Kidney epithelial cell (primary cell): ENCODE measurements around the gene UCHL3. TPM values are rescaled to one million over a fixed set of nuclear protein-coding genes. Genes with fewer than 3 reads are reported as not detected.

Experiments used
- DNase-seq: peaks from one replicate; pipeline ENCODE4 v3.0.0-alpha.2; 2010; ENCODE audit warnings: low read depth
- H3K27me3 ChIP-seq: 2 replicates; pipeline ENCODE4 v1.6.0; 2011; ENCODE audit warnings: low read length; ENCODE audit not compliant: control insufficient read depth, insufficient read depth
- H3K36me3 ChIP-seq: 2 replicates; pipeline ENCODE4 v1.5.1; 2011; ENCODE audit warnings: low read length; ENCODE audit not compliant: control insufficient read depth, insufficient read depth
- H3K4me3 ChIP-seq: 2 replicates; pipeline ENCODE4 v1.5.1; 2011; ENCODE audit warnings: low read depth, mild to moderate bottlenecking, control low read depth, low read length
- total RNA-seq: library from RNA; depleted of rRNA; stranded (reverse); fragments of >200 nt; gene quantifications from 2 replicates; pipeline ENCODE4 v1.2.3, GENCODE V29; 2015
- TF ChIP-seq, protein P1 (sequence below): IDR thresholded peaks from 2 replicates; pipeline ENCODE4 v1.5.1; 2011; ENCODE audit warnings: mild to moderate bottlenecking, moderate library complexity, low read length, control low read depth, inconsistent platforms; ENCODE audit not compliant: insufficient read depth, poor library complexity, severe bottlenecking

The UCHL3 gene
- total RNA-seq, 1 donor from 2014 or later = 75.5 TPM

DNA sequence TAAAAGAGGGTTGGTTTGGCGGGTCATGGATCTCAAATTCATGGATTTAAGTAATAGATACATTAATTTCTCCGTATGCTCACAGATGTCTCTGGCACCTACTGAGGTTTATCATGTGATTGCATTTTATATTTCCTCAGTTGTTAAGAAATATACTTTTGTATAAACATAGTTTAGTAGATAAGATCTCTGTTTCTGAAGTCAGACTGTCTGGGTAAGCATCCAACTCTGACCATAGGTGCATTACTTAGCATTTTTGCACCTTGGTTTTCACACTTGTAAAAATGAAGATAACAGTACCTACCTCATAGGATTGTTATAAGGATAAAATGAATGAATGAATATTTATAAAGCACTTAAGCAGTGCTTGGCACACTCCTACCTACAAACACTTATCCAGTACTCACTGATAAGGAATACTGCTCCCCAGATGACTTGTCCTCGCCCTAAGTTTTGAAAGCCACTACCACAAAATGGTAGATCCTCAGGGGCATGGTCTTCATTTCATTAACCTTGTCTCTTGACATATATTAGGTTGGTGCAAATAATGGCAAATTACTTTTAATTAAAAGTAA is 38.5 kb upstream of the UCHL3 start:
- TF ChIP-seq, protein P1, sequence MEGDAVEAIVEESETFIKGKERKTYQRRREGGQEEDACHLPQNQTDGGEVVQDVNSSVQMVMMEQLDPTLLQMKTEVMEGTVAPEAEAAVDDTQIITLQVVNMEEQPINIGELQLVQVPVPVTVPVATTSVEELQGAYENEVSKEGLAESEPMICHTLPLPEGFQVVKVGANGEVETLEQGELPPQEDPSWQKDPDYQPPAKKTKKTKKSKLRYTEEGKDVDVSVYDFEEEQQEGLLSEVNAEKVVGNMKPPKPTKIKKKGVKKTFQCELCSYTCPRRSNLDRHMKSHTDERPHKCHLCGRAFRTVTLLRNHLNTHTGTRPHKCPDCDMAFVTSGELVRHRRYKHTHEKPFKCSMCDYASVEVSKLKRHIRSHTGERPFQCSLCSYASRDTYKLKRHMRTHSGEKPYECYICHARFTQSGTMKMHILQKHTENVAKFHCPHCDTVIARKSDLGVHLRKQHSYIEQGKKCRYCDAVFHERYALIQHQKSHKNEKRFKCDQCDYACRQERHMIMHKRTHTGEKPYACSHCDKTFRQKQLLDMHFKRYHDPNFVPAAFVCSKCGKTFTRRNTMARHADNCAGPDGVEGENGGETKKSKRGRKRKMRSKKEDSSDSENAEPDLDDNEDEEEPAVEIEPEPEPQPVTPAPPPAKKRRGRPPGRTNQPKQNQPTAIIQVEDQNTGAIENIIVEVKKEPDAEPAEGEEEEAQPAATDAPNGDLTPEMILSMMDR = no peak
- Histone ChIP-seq H3K36me3 (no peaks in the 10 kb centered on the region), H3K27me3 (no peaks in the 10 kb centered on the region), H3K4me3 (no peak overlapping the region)
- no peak for DNase-seq

DNA sequence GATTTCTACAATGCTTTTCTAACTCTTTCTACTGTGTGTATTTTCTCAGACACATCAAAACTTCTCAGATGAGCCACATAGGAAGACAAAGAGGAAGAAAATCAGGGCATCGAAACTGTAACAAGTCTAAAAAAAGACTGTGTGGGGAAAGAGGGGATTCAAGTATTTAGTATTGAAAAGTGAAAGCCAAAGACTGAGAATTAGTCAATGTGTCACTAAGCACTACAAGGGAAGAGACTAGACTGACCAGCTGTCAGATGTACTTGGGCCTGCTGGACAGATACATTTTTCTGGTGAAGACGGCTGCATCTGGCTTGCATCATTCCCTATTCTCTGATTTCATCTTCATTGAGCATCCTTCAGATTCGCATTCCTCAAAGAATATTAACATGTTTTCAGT is 37.3 kb upstream of the UCHL3 start:
- H3K4me3 ChIP-seq = no peak overlapping the region
- no peaks in the 10 kb centered on the region for H3K36me3 ChIP-seq
- no peak for DNase-seq
- TF ChIP-seq, protein P1 = no peak
- H3K27me3 ChIP-seq = no peaks in the 10 kb centered on the region

DNA sequence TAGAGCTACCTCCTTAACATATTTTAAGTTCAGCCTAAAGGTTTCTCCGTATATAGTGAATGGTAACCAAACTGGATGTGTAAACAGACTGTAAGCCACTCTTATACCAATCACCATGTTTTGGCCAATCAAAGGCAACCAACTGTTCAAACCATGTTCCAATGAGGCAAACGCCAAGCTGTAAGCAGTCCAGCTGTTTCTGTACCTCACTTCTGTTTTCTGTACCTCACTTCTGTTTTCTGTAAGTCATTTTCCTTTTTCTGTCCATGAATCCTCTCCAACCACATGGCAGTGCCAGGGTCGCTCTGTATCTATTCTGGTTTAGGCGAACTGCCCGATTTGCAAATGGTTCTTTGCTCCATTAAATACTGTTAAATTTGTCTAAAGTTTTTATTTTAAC is 36.3 kb upstream of the UCHL3 start:
- TF ChIP-seq, protein P1 = no peak
- Histone ChIP-seq H3K4me3 (no peak overlapping the region), H3K27me3 (no peaks in the 10 kb centered on the region), H3K36me3 (no peaks in the 10 kb centered on the region)
- DNase-seq = no peak

DNA sequence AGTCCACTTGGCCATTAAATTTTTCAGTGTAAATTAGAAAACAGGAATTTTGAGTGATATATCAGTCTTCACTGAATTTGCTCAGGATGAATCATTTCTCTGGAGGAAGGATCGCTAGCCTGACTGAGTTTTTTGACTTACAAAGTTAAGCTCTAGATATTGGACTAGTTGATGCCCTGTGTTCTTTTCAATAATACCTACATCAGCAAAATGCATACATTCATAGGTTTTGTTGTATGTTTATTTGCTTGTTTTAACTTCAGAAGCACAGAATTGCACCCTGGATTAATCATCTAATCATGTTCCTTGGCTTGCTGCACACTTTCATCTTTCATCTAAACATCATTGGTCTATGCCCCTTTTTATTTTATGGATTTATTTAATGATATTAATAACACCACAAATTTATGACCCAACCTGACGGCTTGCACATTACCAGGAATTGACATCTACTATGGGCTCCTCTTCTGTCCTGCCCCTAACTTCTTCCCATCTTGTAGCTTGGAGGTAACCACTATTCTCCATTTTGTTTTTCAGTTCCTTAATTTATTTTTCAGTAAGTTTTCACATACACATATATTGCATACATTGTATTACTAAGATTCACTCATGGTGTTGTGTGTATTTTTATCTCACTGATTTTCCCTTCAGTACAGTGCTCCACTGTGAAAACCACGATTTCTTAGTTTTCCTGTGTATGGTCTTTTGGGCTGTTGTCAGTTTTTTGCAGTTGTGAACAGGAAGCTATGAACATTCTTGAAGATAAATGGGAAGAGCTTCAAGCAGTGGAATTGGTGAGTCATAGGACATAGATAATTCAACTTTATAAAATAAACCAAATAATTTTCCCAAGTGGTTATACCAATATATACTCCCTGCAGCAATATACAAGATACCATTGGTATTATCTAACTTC is 35.3 kb upstream of the UCHL3 start:
- Histone ChIP-seq H3K4me3 (no peak overlapping the region), H3K27me3 (no peaks in the 10 kb centered on the region), H3K36me3 (no peaks in the 10 kb centered on the region)
- DNase-seq = no peak
- TF ChIP-seq, protein P1 = no peak

DNA sequence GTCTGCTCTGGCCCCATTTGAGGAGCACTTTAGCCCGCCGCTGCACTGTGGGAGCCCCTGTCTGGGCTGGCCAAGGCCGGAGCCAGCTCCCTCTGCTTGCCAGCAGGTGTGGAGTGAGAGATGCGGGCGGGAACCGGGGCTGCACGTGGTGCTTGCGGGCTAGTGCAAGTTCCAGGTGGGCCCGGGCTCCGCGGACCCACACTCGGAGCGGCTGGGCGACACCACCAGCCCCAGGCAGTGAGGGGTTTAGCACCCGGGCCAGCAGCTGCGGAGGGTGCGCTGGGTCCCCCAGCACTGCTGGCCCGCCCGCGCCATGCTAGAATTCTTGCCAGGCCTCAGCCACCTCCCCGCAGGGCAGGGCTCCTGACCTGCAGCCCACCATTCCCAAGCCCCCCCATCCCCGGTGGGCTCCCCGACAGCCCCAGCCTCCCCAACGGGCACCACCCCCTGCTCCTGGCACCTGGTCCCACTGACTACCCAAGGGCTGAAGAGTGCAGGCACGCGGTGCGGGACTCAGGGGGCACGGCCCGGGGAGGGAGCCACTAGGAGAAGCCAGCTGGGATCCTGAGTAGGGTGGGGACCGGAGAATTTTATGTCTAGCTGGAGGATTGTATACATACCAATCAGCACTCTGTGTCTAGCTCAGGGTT is 31.0 kb upstream of the UCHL3 start:
- DNase-seq = no peak
- Histone ChIP-seq H3K27me3 (no peaks in the 10 kb centered on the region), H3K4me3 (no peak overlapping the region), H3K36me3 (no peaks in the 10 kb centered on the region)
- TF ChIP-seq, protein P1 = no peak
